ENCODE data around the gene NRAP. TPM values are rescaled to one million over a fixed set of nuclear protein-coding genes. Genes with fewer than 3 reads are reported as not detected.

Gene NRAP
- total RNA-seq, 1 donor from 2014 or later, result not detected

DNA sequence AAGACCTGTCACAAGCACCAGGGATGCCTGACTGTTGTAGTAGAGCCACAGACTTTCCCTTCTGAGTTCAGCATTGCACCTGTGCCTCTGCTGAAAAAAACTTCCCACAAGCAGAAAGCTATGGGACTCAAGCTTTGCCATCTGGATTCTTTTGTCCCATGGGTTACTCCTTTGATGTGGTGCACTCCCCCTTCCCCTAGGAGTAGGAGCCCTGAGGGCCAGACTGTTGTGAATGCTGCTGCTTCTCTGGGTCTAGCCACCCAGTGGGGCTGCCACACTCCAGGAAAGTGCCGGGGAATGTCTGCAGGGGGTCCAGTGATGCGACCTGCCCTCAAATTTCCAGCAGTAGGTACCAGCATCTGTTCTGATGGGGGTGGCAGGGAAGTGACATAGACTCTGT is 27.5 kb upstream of the NRAP start:
- H3K4me1 Mint-ChIP-seq, result no peaks in the 10 kb centered on the region
- peaks cover 55% of the 10 kb centered on the region for H3K9me3 Mint-ChIP-seq
- no peaks in the 10 kb centered on the region for H3K27me3 Mint-ChIP-seq (ENCODE audit: low read depth)
- H3K4me3 Mint-ChIP-seq, result no peak overlapping the region
- TF ChIP-seq, protein P1, sequence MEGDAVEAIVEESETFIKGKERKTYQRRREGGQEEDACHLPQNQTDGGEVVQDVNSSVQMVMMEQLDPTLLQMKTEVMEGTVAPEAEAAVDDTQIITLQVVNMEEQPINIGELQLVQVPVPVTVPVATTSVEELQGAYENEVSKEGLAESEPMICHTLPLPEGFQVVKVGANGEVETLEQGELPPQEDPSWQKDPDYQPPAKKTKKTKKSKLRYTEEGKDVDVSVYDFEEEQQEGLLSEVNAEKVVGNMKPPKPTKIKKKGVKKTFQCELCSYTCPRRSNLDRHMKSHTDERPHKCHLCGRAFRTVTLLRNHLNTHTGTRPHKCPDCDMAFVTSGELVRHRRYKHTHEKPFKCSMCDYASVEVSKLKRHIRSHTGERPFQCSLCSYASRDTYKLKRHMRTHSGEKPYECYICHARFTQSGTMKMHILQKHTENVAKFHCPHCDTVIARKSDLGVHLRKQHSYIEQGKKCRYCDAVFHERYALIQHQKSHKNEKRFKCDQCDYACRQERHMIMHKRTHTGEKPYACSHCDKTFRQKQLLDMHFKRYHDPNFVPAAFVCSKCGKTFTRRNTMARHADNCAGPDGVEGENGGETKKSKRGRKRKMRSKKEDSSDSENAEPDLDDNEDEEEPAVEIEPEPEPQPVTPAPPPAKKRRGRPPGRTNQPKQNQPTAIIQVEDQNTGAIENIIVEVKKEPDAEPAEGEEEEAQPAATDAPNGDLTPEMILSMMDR (IDR thresholded peaks at IDR 0.05; ENCODE audit: unreplicated experiment), result no peak
- H3K36me3 Mint-ChIP-seq, result peaks cover 46% of the 10 kb centered on the region
- H3K27ac Mint-ChIP-seq, result no peak overlapping the region
- DNase-seq (ENCODE audit: low spot score in 2 of 2, unreplicated experiment in 2 of 2), result no peak

GRCh38 chr10:113690749-113691148 is 26.9 kb upstream of the NRAP start:
- no peak overlapping the region for H3K27ac Mint-ChIP-seq
- no peak overlapping the region for H3K4me3 Mint-ChIP-seq
- no peaks in the 10 kb centered on the region for H3K27me3 Mint-ChIP-seq (ENCODE audit: low read depth)
- no peaks in the 10 kb centered on the region for H3K4me1 Mint-ChIP-seq
- DNase-seq (ENCODE audit: low spot score in 2 of 2, unreplicated experiment in 2 of 2), result no peak
- TF ChIP-seq, protein P1 (IDR thresholded peaks at IDR 0.05; ENCODE audit: unreplicated experiment), result no peak
- peaks cover 61% of the 10 kb centered on the region for H3K9me3 Mint-ChIP-seq
- H3K36me3 Mint-ChIP-seq, result peaks cover 48% of the 10 kb centered on the region

DNA sequence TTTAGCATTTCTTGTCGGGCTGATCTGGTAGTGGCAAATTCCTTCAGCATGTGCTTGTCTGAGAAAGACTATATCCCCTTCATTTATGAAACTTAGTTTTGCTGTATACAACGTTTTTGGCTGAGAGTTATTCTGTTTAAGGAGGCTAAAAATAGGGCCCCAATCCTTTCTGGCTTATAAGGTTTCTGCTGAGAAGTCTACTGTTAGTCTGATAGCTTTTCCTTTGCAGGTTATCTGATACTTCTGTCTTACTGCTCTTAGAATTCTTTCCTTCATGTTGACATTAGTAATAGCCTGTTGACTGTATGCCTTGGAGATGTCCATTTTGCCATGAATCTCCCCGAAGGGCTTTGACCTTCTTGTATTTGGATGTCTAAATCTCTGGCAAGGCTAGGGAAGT is 25.7 kb upstream of the NRAP start:
- Mint-ChIP-seq H3K9me3 (peaks cover 71% of the 10 kb centered on the region), H3K4me1 (no peaks in the 10 kb centered on the region), H3K4me3 (no peak overlapping the region), H3K36me3 (peaks cover 51% of the 10 kb centered on the region), H3K27me3 (ENCODE audit: low read depth) (no peaks in the 10 kb centered on the region), H3K27ac (no peak overlapping the region)
- TF ChIP-seq, protein P1 (IDR thresholded peaks at IDR 0.05; ENCODE audit: unreplicated experiment), result no peak
- no peak for DNase-seq (ENCODE audit: low spot score in 2 of 2, unreplicated experiment in 2 of 2)

DNA sequence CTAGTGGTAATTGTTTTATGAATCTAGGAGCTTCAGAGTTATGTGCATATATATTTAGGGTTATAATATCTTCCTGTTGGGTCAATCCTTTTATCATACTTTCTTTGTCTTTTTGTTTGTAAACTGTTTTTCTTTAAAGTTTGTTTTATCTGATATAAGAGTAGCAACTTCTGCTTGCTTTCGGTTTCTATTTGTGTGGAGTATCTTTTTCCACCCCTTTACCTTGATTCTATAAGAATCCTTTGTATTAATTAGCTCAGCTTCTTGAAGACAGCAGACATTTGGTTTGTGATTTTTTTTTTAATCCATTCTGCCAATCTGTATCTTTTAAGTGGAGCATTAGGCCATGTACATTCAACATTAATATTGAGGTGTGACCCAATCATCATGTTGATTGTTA is 25.2 kb upstream of the NRAP start:
- Mint-ChIP-seq H3K9me3 (peaks cover 76% of the 10 kb centered on the region), H3K27me3 (ENCODE audit: low read depth) (no peaks in the 10 kb centered on the region), H3K4me1 (no peaks in the 10 kb centered on the region), H3K4me3 (no peak overlapping the region), H3K36me3 (peaks cover 56% of the 10 kb centered on the region), H3K27ac (no peak overlapping the region)
- TF ChIP-seq, protein P1 (IDR thresholded peaks at IDR 0.05; ENCODE audit: unreplicated experiment), result no peak
- DNase-seq (ENCODE audit: low spot score in 2 of 2, unreplicated experiment in 2 of 2), result no peak

- H3K27ac Mint-ChIP-seq, result no peak overlapping the region
- peaks cover 44% of the 10 kb centered on the region for H3K36me3 Mint-ChIP-seq
- H3K4me3 Mint-ChIP-seq, result no peak overlapping the region
- TF ChIP-seq, protein P1 (IDR thresholded peaks at IDR 0.05; ENCODE audit: unreplicated experiment), result no peak
- H3K27me3 Mint-ChIP-seq (ENCODE audit: low read depth), result no peaks in the 10 kb centered on the region
- H3K4me1 Mint-ChIP-seq, result no peaks in the 10 kb centered on the region
- peaks cover 68% of the 10 kb centered on the region for H3K9me3 Mint-ChIP-seq
- no peak for DNase-seq (ENCODE audit: low spot score in 2 of 2, unreplicated experiment in 2 of 2)
Observed at GRCh38 chr10:113687037-113687436, 23.2 kb upstream of the NRAP start.

DNA sequence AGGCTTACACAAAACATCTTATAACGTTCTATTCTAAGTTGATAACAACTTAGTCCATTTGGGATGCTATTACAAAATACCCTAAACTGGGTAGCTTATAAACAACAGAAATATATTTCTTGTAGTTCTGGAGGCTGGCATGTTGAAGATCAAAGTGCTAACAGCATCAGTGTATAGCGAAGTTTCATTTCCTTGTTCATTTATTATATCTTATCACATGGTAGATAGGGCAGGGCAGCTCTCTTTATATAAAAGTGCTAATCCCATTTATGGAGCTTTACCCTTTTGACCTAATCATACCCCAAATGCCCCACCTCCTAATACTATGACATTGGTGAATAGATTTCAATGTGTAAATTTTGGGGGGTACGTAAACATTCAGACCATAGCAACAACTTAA is 22.2 kb upstream of the NRAP start:
- H3K36me3 Mint-ChIP-seq, result peaks cover 38% of the 10 kb centered on the region
- no peak overlapping the region for H3K4me3 Mint-ChIP-seq
- no peak for DNase-seq (ENCODE audit: low spot score in 2 of 2, unreplicated experiment in 2 of 2)
- no peaks in the 10 kb centered on the region for H3K27me3 Mint-ChIP-seq (ENCODE audit: low read depth)
- TF ChIP-seq, protein P1 (IDR thresholded peaks at IDR 0.05; ENCODE audit: unreplicated experiment), result no peak
- H3K9me3 Mint-ChIP-seq, result peaks cover 68% of the 10 kb centered on the region
- no peaks in the 10 kb centered on the region for H3K4me1 Mint-ChIP-seq
- no peak overlapping the region for H3K27ac Mint-ChIP-seq
